ENCODE measurements around the gene VSX1.

The VSX1 gene

DNA sequence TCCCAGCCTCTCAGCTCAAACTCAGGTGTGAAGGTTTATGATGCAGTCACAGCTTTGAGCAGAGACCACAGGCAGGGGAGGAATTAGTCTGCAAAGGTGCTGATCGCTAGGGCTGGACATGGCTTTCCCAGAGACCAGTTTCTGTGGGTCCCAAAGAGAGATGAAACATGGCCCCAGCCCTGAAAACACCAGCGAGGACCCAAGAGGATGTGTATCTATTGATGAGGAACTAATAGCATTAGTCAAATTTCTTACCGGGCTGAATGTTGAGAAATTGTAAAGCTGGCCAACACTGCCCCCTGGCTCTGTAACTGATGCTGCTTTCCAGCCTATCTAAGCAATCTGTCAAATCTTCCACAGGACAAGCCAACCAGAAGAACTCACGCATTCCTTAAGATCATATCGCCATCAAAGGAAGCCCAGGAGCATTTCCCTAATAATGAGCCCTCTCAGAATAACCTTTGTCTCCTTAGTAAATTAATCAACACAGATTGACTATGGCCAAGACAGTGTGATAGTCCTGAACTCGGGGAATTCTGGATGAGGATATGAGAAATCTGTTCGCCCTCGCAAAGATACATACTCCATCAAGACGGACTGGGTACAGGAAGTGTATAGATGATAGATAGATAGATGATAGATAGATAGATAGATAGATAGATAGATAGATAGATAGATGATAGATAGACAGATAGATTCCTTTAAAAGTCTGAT, 16.2 kb downstream of the VSX1 start:
- no peak overlapping the region for H3K27ac ChIP-seq
- TF ChIP-seq, protein P1, sequence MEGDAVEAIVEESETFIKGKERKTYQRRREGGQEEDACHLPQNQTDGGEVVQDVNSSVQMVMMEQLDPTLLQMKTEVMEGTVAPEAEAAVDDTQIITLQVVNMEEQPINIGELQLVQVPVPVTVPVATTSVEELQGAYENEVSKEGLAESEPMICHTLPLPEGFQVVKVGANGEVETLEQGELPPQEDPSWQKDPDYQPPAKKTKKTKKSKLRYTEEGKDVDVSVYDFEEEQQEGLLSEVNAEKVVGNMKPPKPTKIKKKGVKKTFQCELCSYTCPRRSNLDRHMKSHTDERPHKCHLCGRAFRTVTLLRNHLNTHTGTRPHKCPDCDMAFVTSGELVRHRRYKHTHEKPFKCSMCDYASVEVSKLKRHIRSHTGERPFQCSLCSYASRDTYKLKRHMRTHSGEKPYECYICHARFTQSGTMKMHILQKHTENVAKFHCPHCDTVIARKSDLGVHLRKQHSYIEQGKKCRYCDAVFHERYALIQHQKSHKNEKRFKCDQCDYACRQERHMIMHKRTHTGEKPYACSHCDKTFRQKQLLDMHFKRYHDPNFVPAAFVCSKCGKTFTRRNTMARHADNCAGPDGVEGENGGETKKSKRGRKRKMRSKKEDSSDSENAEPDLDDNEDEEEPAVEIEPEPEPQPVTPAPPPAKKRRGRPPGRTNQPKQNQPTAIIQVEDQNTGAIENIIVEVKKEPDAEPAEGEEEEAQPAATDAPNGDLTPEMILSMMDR (IDR thresholded peaks at IDR 0.05) = peak; percentile 88
- peaks cover 24% of the 10 kb centered on the region for H3K4me1 ChIP-seq
- peak overlapping the region; percentile 19 for H3K4me3 ChIP-seq (ENCODE audit: low read depth, low read length)
- H3K79me2 ChIP-seq = no peaks in the 10 kb centered on the region
- no peak overlapping the region for H3K9ac ChIP-seq
- H3K9me3 ChIP-seq (ENCODE audit: control insufficient read depth, low read length) = no peaks in the 10 kb centered on the region
- peak overlapping the region; percentile 64 for H3K4me2 ChIP-seq (ENCODE audit: low read length)
- peak overlapping the region; percentile 19 for H2AFZ ChIP-seq
- H3K36me3 ChIP-seq (ENCODE audit: control insufficient read depth, insufficient read depth, low read length) = no peaks in the 10 kb centered on the region
- no peaks in the 10 kb centered on the region for H3K27me3 ChIP-seq (ENCODE audit: control insufficient read depth, insufficient read depth, low read length)

DNA sequence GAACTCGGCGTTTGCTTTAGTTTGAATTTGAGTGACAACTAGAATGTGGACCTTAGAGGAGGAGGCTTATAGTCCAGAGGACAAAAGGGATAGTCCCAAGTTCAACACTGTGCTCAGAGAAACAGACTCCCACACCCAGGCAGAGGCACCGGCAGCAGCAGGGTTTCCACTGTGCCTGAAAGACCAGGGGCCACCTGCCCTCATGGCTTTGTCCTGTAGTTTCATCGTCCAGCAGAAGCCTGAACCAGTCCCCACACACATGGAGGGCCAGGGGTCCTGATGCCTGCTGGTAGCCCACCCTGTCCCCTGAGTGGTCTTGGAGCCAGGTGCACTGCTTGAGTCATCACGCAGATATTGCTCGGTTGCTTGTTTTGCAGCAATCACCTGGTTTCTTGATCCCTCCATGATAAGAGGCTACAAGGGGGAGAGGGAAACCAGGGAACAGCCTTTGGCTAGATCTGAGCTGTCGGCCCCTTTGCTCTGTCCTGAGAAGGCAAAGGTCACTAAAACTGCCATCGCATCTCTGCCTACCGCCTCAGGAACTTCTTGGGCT, 16.8 kb downstream of the VSX1 start:
- Histone ChIP-seq H3K36me3 (ENCODE audit: control insufficient read depth, insufficient read depth, low read length) (no peaks in the 10 kb centered on the region), H3K9ac (no peak overlapping the region)

DNA sequence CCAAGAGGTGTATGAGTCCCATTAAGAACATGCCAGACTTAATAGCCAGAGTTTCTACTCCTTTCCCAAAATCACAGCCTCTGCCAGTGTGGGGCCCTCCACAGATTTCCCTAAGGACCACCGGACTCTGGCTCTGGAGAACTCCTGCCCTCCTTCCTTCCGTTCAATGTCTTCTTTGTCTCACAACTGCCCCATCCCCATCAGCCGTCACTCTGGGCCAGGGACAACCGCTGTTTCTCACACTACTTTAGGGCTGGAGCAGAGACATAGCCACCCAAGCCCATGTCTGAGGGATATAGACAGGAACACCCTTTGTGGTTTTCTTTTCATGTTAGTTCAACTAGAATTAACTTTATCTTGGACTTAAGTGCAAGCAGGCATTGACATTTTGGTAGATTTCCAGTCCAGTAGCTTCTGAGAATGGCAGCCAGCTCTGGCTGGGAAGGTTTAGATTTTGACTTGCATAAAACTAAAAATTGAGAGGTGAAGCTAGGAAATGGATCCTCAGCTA, 17.3 kb downstream of the VSX1 start:
- TF ChIP-seq, protein P1 (IDR thresholded peaks at IDR 0.05) = no peak
- Histone ChIP-seq H3K27me3 (ENCODE audit: control insufficient read depth, insufficient read depth, low read length) (no peaks in the 10 kb centered on the region), H3K27ac (no peak overlapping the region), H3K9me3 (ENCODE audit: control insufficient read depth, low read length) (no peaks in the 10 kb centered on the region), H3K9ac (no peak overlapping the region), H3K4me3 (ENCODE audit: low read depth, low read length) (no peak overlapping the region), H3K4me1 (peaks cover 24% of the 10 kb centered on the region), H3K79me2 (no peaks in the 10 kb centered on the region), H3K36me3 (ENCODE audit: control insufficient read depth, insufficient read depth, low read length) (no peaks in the 10 kb centered on the region), H2AFZ (no peak overlapping the region), H3K4me2 (ENCODE audit: low read length) (peak overlapping the region; percentile 64)

More for the DNA sequence above, 16.8 kb downstream of the VSX1 start:
- no peaks in the 10 kb centered on the region for H3K79me2 ChIP-seq
- H3K4me3 ChIP-seq (ENCODE audit: low read depth, low read length) = no peak overlapping the region
- no peaks in the 10 kb centered on the region for H3K9me3 ChIP-seq (ENCODE audit: control insufficient read depth, low read length)
- H3K27ac ChIP-seq = no peak overlapping the region
- no peaks in the 10 kb centered on the region for H3K27me3 ChIP-seq (ENCODE audit: control insufficient read depth, insufficient read depth, low read length)
- peaks cover 24% of the 10 kb centered on the region for H3K4me1 ChIP-seq
- TF ChIP-seq, protein P1 (IDR thresholded peaks at IDR 0.05) = no peak
- H3K4me2 ChIP-seq (ENCODE audit: low read length) = peak overlapping the region; percentile 64
- peak overlapping the region; percentile 19 for H2AFZ ChIP-seq

DNA sequence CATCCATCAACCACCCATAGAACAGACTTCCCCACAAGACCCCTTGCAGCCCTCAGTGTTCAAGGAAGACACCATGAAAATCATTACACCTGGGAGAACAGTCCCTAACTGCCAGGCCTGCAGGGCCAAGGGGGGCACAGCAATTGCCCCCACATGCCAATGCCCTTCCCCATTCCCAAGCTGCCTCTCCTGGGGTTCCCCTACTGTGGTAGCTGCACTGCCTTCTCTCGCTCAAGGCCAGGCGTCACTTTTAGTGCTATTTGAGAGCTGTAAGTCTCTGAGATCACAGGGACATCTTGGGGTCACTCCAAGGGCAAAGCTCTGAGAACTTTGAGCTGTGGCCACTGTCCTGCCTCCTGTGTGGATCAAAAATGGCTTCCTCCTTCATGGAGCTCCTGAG, 18.0 kb downstream of the VSX1 start:
- H3K27ac ChIP-seq = no peak overlapping the region
- no peaks in the 10 kb centered on the region for H3K79me2 ChIP-seq
- no peaks in the 10 kb centered on the region for H3K9me3 ChIP-seq (ENCODE audit: control insufficient read depth, low read length)
- H3K4me1 ChIP-seq = peaks cover 25% of the 10 kb centered on the region
- no peak overlapping the region for H3K9ac ChIP-seq
- H2AFZ ChIP-seq = no peak overlapping the region
- H3K4me2 ChIP-seq (ENCODE audit: low read length) = peak overlapping the region; percentile 9
- TF ChIP-seq, protein P1 (IDR thresholded peaks at IDR 0.05) = no peak
- H3K4me3 ChIP-seq (ENCODE audit: low read depth, low read length) = no peak overlapping the region
- H3K27me3 ChIP-seq (ENCODE audit: control insufficient read depth, insufficient read depth, low read length) = no peaks in the 10 kb centered on the region
- no peaks in the 10 kb centered on the region for H3K36me3 ChIP-seq (ENCODE audit: control insufficient read depth, insufficient read depth, low read length)

All from parathyroid adenoma (tissue), 2 donors.